Lower lobe of right lung (tissue), 2 donors: ENCODE measurements around the gene KIAA1958. TPM values are rescaled to one million over a fixed set of nuclear protein-coding genes. Genes with fewer than 3 reads are reported as not detected.

Experiments
- ATAC-seq, 2 donors: fragments of 200-7000 bp; cut with Tn5 transposase; one replicate each; pipeline ENCODE4 v1.9.1; 2020 to 2022; ENCODE audit warnings: mild to moderate bottlenecking in 2 of 2, moderate library complexity in 2 of 2
- DNase-seq: peaks from one replicate; pipeline ENCODE4 v3.0.0-alpha.2; 2020
- H3K27ac ChIP-seq: fragments of 200-600 bp; one replicate; pipeline ENCODE4 v1.8.0; 2022
- H3K27me3 ChIP-seq: fragments of 200-600 bp; one replicate; pipeline ENCODE4 v1.8.0; 2022; ENCODE audit warnings: low read depth
- H3K36me3 ChIP-seq: fragments of 200-600 bp; one replicate; pipeline ENCODE4 v1.8.0; 2022; ENCODE audit warnings: mild to moderate bottlenecking
- H3K4me1 ChIP-seq: fragments of 200-600 bp; one replicate; pipeline ENCODE4 v1.8.0; 2022
- H3K4me3 ChIP-seq: fragments of 200-600 bp; one replicate; pipeline ENCODE4 v1.8.0; 2022; ENCODE audit warnings: mild to moderate bottlenecking
- H3K9me3 ChIP-seq: fragments of 200-600 bp; one replicate; pipeline ENCODE4 v1.8.0; 2022
- CTCF ChIP-seq: fragments of 200-600 bp; IDR thresholded peaks from one replicate; pipeline ENCODE4 v1.8.0; 2022; ENCODE audit warnings: antibody characterized with exemption, mild to moderate bottlenecking
- intact Hi-C: fragments of 100-400 bp; cut with DNase I; formaldehyde crosslinking; loops from one replicate; pipeline ENCODE4 v1.11.0; 2022
- total RNA-seq: library from RNA; stranded (reverse); fragmentation: NEBNext Ultra II Directional; extraction: Animal tissue kit (Norgen Biotek cat#: 25700); gene quantifications from one replicate; pipeline ENCODE4 v1.2.1, GENCODE V29; 2021
- donor health status: DM: no; HTN: yes; CAD: no; lungs with severe emphysema.

KIAA1958 gene
- total RNA-seq, 1 donor from 2014 or later, result 14.1 TPM

DNA sequence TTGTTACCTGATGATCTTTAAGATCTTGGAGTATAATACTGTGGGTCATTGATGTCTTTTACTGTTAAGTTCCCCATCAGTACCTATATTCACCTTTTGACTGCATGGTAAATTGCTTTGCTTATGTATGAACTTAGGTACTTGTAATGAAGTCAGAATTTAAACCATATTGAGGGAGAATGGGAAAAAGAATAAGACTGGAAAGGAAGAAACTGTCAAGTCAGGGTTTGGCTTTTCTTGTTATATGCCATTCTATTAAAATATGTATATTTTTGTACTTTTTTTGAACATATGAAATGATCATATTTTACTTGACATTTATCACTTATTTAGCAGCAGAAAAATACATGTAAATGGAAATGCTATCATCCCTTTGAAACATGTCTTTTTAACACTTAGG lies 58.6 kb downstream of the KIAA1958 start:
- intact Hi-C loops, result no loop called here
- Histone ChIP-seq H3K27ac (no peak overlapping the region), H3K4me1 (peaks cover 10% of the 10 kb centered on the region), H3K36me3 (no peaks in the 10 kb centered on the region), H3K4me3 (no peak overlapping the region), H3K27me3 (no peaks in the 10 kb centered on the region), H3K9me3 (no peaks in the 10 kb centered on the region)
- DNase-seq (no peak), ATAC-seq (no peak)
- no peak for TF ChIP-seq CTCF

DNA sequence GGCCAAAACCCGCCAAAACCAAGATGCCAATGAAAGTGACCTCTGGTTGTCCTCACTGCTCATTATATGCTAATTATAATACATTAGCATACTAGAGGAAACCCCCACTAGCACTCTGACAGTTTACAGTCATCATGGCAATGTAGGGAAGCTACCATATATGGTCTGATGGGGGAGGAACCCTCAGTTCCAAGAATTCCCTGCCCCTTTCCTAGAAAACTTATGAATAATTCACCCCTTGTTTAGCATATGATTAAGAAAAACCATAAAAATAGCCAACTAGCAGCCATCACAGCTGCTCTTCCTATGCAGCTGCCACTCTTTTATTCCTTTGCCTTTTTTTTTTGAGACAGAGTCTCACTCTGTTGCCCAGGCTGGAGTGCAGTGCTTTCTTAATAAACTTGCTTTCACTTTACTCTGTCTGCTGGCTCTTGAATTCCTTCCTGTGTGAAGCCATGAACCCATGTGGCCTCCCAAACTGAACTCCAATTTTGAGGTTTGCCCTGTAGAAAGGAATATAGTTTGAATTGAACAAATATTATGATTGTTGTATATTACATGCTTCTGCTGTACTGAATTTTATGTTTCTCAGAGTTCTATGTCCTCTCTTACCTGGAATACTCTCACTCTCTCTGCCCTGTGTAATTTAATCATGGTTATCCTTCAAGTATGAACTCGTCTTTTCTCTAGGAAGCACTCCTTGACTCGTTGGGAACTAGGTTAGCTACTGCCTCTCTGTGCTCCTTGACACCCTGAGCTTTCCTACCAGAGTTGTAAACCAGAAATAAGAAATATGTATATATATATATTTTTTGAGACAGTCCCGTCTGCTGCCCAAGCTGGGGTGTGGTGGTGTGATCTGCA lies 59.8 kb downstream of the KIAA1958 start:
- DNase-seq (no peak), ATAC-seq (peak in 1 of 2 donors; percentile 45)
- H3K36me3 ChIP-seq, result no peaks in the 10 kb centered on the region
- TF ChIP-seq CTCF, result no peak
- intact Hi-C loops, result no loop called here
- H3K27ac ChIP-seq, result no peak overlapping the region
- H3K27me3 ChIP-seq, result no peaks in the 10 kb centered on the region
- H3K9me3 ChIP-seq, result no peaks in the 10 kb centered on the region
- H3K4me1 ChIP-seq, result peaks cover 10% of the 10 kb centered on the region
- H3K4me3 ChIP-seq, result no peak overlapping the region

DNA sequence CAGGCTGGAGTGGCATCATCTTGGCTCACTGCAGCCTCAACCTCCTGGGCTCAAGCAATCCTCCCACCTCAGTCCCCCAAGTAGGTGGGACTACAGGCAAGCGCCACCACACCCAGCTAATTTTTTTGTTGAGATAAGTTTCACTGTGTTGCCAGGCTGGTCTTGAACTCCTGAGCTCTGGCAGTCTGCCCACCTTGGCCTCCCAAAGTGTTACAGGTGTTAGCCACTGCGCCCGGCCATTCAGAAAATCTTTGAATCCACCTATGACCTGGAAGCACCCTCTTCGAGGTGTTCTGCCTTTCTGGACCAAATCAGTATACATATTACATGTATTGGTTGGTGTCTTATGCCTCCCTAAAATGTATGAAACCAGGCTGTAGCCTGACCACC lies 61.4 kb downstream of the KIAA1958 start:
- no peak for ATAC-seq
- no peaks in the 10 kb centered on the region for H3K9me3 ChIP-seq
- H3K4me3 ChIP-seq, result no peak overlapping the region
- no peak overlapping the region for H3K27ac ChIP-seq
- intact Hi-C loops, result no loop called here
- no peak for DNase-seq
- no peak for TF ChIP-seq CTCF
- H3K27me3 ChIP-seq, result no peaks in the 10 kb centered on the region
- no peaks in the 10 kb centered on the region for H3K36me3 ChIP-seq
- H3K4me1 ChIP-seq, result peaks cover 4% of the 10 kb centered on the region

DNA sequence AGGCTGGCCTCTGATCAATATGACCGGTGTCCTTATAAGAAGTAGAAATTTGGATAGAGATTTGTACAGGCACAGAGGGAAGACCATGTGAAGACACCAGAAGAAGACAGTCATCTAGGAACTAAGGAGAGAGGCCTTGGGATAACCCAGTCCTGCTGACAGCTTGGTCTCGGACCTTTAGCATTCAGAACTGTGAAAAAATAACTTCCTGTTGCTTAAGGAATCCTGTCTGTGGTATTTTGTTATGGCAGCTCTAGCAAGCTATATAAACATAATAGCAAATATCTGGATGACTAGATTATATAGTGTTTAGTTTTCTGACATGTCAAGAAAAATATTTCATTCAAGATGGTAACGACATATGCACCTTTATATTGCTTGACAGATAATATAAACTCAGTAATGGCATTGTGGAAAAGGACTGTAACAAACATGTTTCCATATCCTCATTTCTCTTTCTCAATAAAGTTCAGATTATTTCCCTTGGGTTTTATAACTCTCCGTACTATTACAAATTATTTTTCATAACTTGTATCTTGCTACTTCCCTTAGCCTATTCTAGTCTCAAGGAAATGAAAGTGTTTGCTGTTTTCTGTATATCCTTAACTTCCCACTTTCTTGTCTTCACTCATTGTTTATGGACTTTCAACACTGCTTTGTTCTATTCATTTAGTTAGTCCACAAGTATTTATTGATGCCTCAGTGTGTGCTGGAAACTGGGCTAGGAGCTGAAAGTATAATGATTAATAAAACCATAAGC lies 62.4 kb downstream of the KIAA1958 start:
- Histone ChIP-seq H3K27ac (no peak overlapping the region), H3K27me3 (no peaks in the 10 kb centered on the region), H3K4me3 (no peak overlapping the region), H3K9me3 (no peaks in the 10 kb centered on the region), H3K36me3 (no peaks in the 10 kb centered on the region), H3K4me1 (peaks cover 4% of the 10 kb centered on the region)
- intact Hi-C loops, result no loop called here
- DNase-seq (no peak), ATAC-seq (no peak)
- TF ChIP-seq CTCF, result no peak

GRCh38 chr9:112550531-112550930 lies 63.9 kb downstream of the KIAA1958 start:
- no peaks in the 10 kb centered on the region for H3K36me3 ChIP-seq
- intact Hi-C loops, result no loop called here

More at GRCh38 chr9:112550531-112550930, 63.9 kb downstream of the KIAA1958 start:
- Histone ChIP-seq H3K27ac (no peak overlapping the region), H3K4me1 (peaks cover 4% of the 10 kb centered on the region), H3K27me3 (no peaks in the 10 kb centered on the region), H3K9me3 (no peaks in the 10 kb centered on the region), H3K4me3 (no peak overlapping the region)
- DNase-seq, result no peak
- no peak for ATAC-seq
- TF ChIP-seq CTCF, result no peak
